ENCODE results near the gene TBPL1.
"Not testable (repeated sequence)": the region's sequence is repeated elsewhere in the genome, so short reads cannot be mapped to it uniquely, and the experiment has no call there.

The TBPL1 gene

DNA sequence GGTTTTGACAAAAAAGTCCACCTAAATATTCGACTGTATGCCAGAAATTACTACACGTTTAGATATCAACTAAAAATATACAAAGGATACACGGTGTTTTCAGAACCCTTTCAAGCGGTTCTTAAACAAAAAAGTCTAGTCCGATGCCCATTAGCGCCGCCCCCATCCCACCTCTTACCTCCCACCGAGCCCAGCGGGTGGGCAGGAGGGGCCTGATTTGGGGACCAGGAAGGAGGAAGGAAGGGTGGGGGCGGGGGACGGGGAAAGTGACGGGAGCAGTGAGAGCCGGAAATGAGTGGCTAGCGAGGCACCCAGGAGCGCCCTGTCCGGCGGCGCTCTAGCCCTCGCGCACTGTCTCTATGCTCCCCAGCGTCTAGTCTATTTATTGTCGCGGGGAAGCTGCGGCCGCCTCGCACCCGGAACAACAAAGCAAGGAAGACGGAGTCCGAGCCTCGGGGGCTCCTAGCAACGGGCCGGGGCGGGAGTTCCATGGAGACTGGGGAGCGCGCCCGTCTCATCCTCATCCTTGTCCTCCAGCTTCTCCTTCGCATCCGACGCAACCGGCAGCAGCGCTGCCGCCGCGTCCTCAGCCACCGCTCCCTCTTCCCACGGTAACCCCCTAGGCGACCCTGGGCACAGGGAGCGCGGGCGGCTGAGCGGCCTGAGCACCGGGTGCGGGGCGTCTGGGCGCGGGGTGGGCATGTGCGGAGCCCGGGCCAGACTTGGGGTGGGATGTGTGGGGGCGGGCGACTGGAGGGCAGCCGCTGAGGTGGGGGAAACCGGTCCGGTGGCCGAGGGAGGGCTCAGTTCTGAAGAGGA, at the start of gene TBPL1:
TBPL1 (plus strand) TSS at position 410 of the 819 bp plus-strand sequence. CDS start 26,902 bp downstream, outside the sequence.
- peak; percentile 84 to 94 for DNase-seq

- DNase-seq, result no peak
Observed at GRCh38 chr6:133903855-133904254, 49.2 kb upstream of the TBPL1 start.

DNA sequence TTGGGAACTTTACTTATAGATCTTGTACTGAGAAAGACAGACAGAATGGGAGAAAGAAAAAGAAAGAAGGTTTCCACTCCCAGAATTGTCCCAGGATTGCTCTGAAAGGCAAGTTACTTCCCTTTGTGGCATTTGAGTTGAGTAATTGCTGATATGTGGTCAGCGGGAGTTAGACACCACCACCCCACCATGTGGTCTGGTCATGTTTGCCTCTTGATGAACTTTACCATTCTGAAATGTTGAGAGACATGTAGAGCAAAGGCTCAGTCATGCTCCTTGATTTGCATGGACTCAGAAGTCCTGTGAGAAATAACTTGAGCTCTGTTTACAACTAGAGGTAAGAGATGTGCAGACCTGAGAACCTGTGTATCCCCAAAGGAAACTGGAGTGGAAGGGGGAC, 47.0 kb upstream of the TBPL1 start:
- no peak for DNase-seq

DNA sequence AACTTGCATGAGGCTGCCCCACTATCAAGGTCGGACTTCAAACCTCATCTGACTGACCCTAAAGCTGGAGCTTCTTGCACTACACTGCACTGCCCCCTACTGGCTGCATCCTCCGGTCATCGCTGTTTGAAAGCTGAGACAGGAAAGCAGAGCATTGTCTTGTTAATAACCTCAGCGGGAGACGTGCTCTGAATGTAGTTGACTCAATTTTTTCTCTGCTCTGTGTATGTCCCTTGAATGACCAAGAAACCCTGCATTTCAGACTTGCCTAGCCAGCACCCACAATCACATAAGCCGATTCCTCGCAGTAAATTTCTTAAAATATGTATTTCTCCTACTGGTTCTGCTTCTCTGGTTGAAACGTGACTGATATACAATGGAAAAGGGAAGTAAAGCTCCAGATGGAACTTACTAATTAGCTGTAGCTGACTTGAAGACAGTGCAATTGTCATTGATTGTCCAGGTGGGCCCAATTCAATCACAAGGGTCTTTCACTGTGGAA, 36.3 kb upstream of the TBPL1 start:
- peak; percentile 73 to 80 for DNase-seq

DNA sequence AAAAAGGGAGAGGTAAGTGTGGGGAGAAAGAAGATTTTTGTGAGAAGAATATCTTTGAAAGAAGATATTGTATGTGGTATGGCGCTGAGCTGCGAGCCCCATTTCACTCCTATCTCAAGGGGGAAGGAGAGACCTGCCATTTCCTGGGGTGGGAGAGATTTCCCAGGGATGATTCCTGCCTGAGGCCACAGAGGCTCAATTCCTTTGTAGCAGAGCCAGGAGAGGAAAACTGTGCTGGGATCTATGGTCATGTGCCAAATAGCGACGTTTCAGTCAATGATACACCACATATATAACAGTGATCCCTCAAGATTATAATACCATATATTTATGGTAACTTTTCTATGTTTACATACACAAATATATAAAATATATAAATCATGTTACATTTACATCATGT, 35.2 kb upstream of the TBPL1 start:
- DNase-seq, result no peak

DNA sequence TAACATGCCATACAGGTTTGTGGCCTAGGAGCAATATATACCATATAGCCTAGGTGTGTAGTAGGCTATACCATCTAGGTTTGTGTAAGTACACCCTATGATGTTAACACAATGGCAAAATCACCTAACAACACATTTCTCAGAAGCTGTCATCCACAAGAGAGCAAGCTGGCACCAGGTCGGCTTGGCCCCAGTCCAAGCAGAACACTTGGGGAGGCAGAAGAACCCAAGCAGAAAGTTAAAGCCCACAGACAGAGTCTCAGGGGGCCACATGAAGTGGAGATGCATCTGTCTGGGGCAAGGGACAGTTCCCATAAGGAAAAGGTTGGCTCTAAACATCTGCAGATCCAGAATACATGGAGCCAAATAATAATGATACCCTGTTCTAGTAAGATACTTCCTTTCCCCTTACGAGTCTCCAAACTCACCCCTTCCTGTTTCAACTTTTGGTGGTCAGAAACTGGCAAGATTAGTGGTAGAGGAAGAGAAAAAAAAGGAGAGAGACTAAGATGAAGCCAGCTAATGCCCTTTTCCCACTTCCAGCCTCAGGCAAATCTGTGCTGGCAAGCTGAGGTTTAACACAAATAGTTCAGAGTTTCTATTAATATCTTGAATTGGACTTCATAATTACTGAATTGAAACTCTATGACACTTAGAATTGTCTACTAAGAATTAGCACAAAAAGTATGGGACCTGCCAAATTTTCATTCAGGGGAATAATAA, 34.7 kb upstream of the TBPL1 start:
- DNase-seq, result peak; percentile 42 to 47

- no peak for DNase-seq
Observed at GRCh38 chr6:133919362-133919761, 33.7 kb upstream of the TBPL1 start.

DNA sequence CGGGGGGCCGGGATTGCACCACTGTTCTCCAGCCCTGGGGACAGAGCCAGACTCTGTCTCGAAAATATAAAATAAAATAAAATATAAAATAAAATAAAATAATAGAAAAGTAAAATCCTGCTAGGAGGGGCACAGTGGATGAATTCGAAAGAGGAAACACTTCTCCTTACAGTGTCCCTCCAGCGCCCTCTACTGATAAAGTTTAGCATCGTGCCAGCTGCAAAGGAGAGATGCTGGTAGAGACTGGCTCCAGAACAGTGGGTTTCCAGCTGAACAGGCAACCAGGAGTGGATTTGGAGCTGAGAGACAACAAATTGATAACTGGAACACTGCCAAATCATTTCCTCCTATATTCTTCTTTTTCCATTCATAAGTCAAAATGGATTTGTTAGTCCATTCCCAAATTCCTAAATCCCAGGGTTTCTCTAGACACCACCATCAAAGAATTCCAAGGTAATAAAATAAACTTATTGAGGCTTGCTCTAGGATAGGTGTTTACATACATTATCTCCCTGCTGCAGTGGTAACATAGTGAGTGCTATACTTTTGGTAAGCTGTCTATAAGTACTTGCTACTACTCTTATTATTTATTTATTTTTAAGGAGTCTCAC, 31.7 kb upstream of the TBPL1 start:
- DNase-seq, result peak; percentile 24 to 64

GRCh38 chr6:133923938-133924593, 29.0 kb upstream of the TBPL1 start:
- DNase-seq, result peak; percentile 8 to 57

DNA sequence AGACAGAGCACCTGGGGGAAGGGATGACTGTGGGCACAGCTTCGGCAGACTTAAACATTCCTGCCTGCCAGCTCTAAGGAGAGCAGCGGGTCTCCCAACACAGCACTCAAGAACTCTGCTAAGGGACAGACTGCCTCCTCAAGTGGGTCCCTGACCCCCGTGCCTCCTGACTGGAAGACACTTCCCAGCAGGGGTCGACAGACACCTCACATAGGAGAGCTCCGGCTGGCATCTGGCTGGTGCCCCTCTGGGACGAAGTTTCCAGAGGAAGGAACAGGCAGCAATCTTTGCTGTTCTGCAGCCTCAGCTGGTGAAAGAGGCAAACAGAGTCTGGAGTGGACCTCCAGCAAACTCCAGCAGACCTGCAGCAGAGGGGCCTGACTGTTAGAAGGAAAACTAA, 21.8 kb upstream of the TBPL1 start:
- DNase-seq, result not testable (repeated sequence)

- not testable (repeated sequence) for DNase-seq
Observed at GRCh38 chr6:133936352-133936751, 16.7 kb upstream of the TBPL1 start.

GRCh38 chr6:133937909-133938308, 15.1 kb upstream of the TBPL1 start:
- no peak for DNase-seq

DNA sequence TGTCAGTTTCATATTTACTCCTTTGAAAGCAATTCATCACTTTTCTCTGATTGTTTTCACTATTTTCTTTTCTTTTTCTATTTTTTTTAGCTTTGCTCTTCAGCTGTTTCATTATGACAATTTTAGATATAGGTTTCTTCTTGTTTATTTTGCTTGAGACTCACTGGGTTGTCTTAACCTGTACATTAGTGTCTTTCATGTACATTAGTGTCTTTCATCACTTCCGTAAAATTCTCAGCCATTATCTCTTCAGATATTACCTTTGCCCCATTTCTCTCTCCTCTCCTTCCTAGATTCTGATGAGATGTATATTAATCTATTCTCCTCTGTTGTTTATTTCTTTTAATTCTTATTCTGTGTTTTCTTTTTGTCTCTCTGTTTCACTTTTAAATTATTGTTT, 14.5 kb upstream of the TBPL1 start:
- no peak for DNase-seq

GRCh38 chr6:133939778-133940667, 13.0 kb upstream of the TBPL1 start:
- DNase-seq, result no peak

- no peak for DNase-seq
Observed at GRCh38 chr6:133945158-133945557, 7.9 kb upstream of the TBPL1 start.

DNA sequence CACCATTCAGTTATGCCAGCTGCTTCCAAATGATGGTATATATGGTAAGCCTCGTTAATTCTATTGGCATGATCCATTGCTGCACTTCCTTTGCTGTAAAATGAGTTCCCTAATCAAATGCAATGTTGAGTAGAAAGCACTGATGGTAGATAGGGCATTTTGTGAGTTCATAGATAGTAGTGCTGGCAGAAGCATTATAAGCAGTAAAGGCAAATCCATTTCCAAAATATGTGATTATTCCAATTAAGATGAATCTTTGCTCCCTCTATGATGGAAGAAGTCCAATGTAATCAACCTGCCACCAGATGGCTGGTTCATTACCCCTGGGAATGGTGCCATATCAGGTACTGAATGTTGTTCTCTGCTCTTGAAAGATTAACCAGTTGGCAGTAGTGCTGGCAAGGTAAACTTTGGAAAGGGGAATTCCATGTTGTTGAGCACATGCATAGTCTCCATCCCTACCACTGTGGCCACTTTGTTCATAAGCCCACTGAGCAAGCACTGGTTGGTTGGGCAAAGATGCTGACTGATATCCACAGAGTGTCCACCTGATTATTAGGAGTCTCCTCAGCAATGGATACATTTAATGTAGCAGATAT, 5.6 kb upstream of the TBPL1 start:
- no peak for DNase-seq

GRCh38 chr6:133948472-133948871, 4.6 kb upstream of the TBPL1 start:
- no peak for DNase-seq

- DNase-seq, result no peak
Observed at GRCh38 chr6:133951227-133951626, 1.8 kb upstream of the TBPL1 start.

GRCh38 chr6:133951881-133952814, 876 bp upstream of the TBPL1 start:
- DNase-seq, result peak; percentile 18 to 48
